ENCODE measurements around the gene ZG16. TPM values are rescaled to one million over a fixed set of nuclear protein-coding genes. Genes with fewer than 3 reads are reported as not detected.
A peak's percentile ranks its signal among the peaks of the same experiment; 100 is the strongest.

The ZG16 gene
- total and polyA plus RNA-seq, 9 of the 15 experiments (the other 6 are each of a cell fraction or from before 2014, with no cell fraction given) = 0.04 TPM; not detected in 8

GRCh38 chr16:29784901-29785500 is 6.9 kb downstream of the ZG16 start (continued):
- no peak for TF ChIP-seq ZNF407 (IDR thresholded peaks at IDR 0.05; ENCODE audit: low read depth)
- TF ChIP-seq SAFB (IDR thresholded peaks at IDR 0.05; ENCODE audit: borderline replicate concordance, low read depth, low read length) = no peak
- TF ChIP-seq ZNF655 (CRISPR knock-in tag; IDR thresholded peaks at IDR 0.05) = no peak
- no peak for TF ChIP-seq ZNF639 (CRISPR knock-in tag; conservative IDR thresholded peaks at IDR 0.05 in 1 of 2, IDR thresholded peaks at IDR 0.05 in 1 of 2)
- peak in 1 of 2 experiments; percentile 45; a peak in 1 of 4 replicates for TF ChIP-seq SRF (CRISPR knock-in tag; IDR thresholded peaks at IDR 0.05)
- 0 out of 2 replicates have a peak, but pooled peaks have one; percentile 22 for TF ChIP-seq NBN (IDR thresholded peaks at IDR 0.05; ENCODE audit: low read depth)
- no peak for TF ChIP-seq ZNF184 (CRISPR knock-in tag; IDR thresholded peaks at IDR 0.05)
- TF ChIP-seq ZNF175 (CRISPR knock-in tag; IDR thresholded peaks at IDR 0.05; ENCODE audit: low read depth) = no peak
- no peak for TF ChIP-seq ZNF699 (CRISPR knock-in tag; IDR thresholded peaks at IDR 0.05; ENCODE audit: insufficient replicate concordance)
- peak; percentile 51; the same call in 1 of the 2 replicates for TF ChIP-seq ZNF384 (IDR thresholded peaks at IDR 0.05; ENCODE audit: low read depth, low read length)
- TF ChIP-seq, protein P1, sequence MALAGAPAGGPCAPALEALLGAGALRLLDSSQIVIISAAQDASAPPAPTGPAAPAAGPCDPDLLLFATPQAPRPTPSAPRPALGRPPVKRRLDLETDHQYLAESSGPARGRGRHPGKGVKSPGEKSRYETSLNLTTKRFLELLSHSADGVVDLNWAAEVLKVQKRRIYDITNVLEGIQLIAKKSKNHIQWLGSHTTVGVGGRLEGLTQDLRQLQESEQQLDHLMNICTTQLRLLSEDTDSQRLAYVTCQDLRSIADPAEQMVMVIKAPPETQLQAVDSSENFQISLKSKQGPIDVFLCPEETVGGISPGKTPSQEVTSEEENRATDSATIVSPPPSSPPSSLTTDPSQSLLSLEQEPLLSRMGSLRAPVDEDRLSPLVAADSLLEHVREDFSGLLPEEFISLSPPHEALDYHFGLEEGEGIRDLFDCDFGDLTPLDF (CRISPR knock-in tag; IDR thresholded peaks at IDR 0.05) = no peak
- TF ChIP-seq TAF1 (IDR thresholded peaks at IDR 0.05; ENCODE audit: control insufficient read depth, extremely low read depth, insufficient read depth, low read length, severe bottlenecking) = no peak
